Common myeloid progenitor, CD34-positive (primary cell): ENCODE data around the gene UBE2H.

ENCODE experiments used
- CTCF ChIA-PET: fragments of 350-600 bp; sonication (Branson Sonifier 250); formaldehyde crosslinking; loops from one replicate; lab custom pipeline; 2021; ENCODE audit warnings: antibody characterized with exemption; lab: Charles Lee
- POLR2A ChIA-PET: fragments of 350-600 bp; sonication (Branson Sonifier 250); formaldehyde crosslinking; loops from one replicate; lab custom pipeline; 2021; ENCODE audit warnings: antibody characterized with exemption; lab: Charles Lee
- DNase-seq, 3 donors: peaks; one replicate each; pipeline versions ENCODE4 v3.0.0 to v3.0.0-alpha.2; 2013
- H3K27ac ChIP-seq, 2 experiments: 1 replicate in 1 of 2; 2 replicates in 1 of 2; pipeline ENCODE4 v1.7.0; 2013; ENCODE audit warnings: inconsistent platforms in 2 of 2, low read length in 2 of 2, mild to moderate bottlenecking in 2 of 2, low read depth in 1 of 2, moderate library complexity in 1 of 2; ENCODE audit not compliant: severe bottlenecking in 2 of 2, insufficient read depth in 1 of 2, poor library complexity in 1 of 2
- H3K27me3 ChIP-seq, 5 experiments: replicated peaks in 2 of 5; 1 replicate in 3 of 5; 2 replicates in 2 of 5; pipeline versions ENCODE4 v1.6.1 to v1.7.0; 2013; ENCODE audit warnings: low read length in 4 of 5, mild to moderate bottlenecking in 2 of 5, moderate library complexity in 2 of 5, inconsistent platforms in 1 of 5; ENCODE audit not compliant: insufficient read depth in 5 of 5, control insufficient read depth in 4 of 5
- H3K36me3 ChIP-seq, 4 experiments: 1 replicate in 2 of 4; 2 replicates in 2 of 4; pipeline versions ENCODE4 v1.6.1 to v1.7.0; 2013; ENCODE audit warnings: low read length in 3 of 4, control low read depth in 1 of 4, mild to moderate bottlenecking in 1 of 4; ENCODE audit not compliant: control insufficient read depth in 4 of 4, insufficient read depth in 4 of 4
- H3K4me1 ChIP-seq, 4 experiments: 1 replicate in 3 of 4; 2 replicates in 1 of 4; pipeline versions ENCODE4 v1.6.1 to v1.7.1; 2013; ENCODE audit warnings: low read length in 3 of 4, mild to moderate bottlenecking in 3 of 4, control low read depth in 1 of 4, inconsistent platforms in 1 of 4, moderate library complexity in 1 of 4; ENCODE audit not compliant: control insufficient read depth in 4 of 4, insufficient read depth in 4 of 4; ENCODE audit errors: control extremely low read depth in 1 of 4
- H3K4me3 ChIP-seq, 7 experiments: 1 replicate in 4 of 7; 2 replicates in 3 of 7; pipeline versions ENCODE4 v1.5.1 to v1.7.0; 2013; ENCODE audit warnings: mild to moderate bottlenecking in 7 of 7, low read length in 6 of 7, moderate library complexity in 6 of 7, inconsistent platforms in 2 of 7, low read depth in 2 of 7, control low read depth in 1 of 7; ENCODE audit not compliant: insufficient read depth in 4 of 7, control insufficient read depth in 1 of 7; ENCODE audit errors: extremely low read depth in 1 of 7
- H3K9me3 ChIP-seq, 5 experiments: 1 replicate in 4 of 5; 2 replicates in 1 of 5; pipeline versions ENCODE4 v1.6.1 to v1.7.1; 2013; ENCODE audit warnings: low read length in 4 of 5, mild to moderate bottlenecking in 2 of 5, inconsistent platforms in 1 of 5, low read depth in 1 of 5, moderate library complexity in 1 of 5; ENCODE audit not compliant: control insufficient read depth in 4 of 5, insufficient read depth in 2 of 5; ENCODE audit errors: control extremely low read depth in 1 of 5
- WGBS: methylation state at CpG from one replicate; pipeline ENCODE4 v1.1.5; 2013; ENCODE audit not compliant: insufficient coverage; 5-methylcytosine and 5-hydroxymethylcytosine counted together

Gene UBE2H

DNA sequence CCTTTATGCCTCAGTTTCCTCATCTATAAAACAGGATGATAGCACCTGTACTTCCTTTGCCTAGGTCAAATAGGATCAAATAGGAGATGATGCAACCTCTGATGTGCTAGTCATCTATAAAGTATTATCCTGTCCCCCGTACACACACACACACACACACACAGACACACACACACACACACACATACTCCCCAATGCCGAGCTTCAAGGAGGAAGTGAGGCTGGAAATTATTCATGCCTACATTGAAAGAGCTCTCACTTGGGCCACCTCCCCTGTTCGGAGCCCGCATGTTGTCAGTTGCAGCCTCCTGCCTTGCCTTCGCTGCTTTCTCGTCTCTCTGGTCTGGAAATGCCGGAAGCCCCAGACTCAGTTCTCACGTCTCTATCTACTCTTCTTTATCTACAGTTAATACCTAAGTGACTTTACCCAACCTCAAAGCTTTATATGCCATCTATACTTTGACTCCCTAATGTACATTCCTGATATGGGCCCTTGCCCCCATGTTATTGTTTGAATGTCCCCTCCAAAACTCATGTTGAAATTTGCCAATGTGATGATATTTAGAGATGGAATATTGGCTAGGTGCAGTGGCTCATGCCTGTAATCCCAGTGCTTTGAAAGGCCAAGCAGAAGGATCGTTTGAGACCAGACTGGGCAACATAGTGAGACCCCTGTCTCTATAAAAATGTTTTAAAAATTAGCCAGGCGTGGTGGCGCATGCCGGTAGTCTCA lies 6.9 kb upstream of the UBE2H start:
- H3K27me3 ChIP-seq = no peaks in the 10 kb centered on the region
- 97% methylated on average over 9 of the region's 12 CpGs for WGBS
- POLR2A ChIA-PET = interaction anchor here (0.6 kb wide), 1 partner anchor 21 kb away, joined by 4 read pairs; no protein-coding TSS in a partner anchor
- peak in 2 of 3 donors; percentile 64 to 73 for DNase-seq
- no peaks in the 10 kb centered on the region for H3K9me3 ChIP-seq
- H3K27ac ChIP-seq = peak overlapping the region in 1 of 2 experiments; percentile 83
- CTCF ChIA-PET = interaction anchor here (0.6 to 1.7 kb wide), 8 partner anchors 17 to 442 kb away, joined by 3 to 5 read pairs (median 4); no protein-coding TSS in a partner anchor
- H3K4me3 ChIP-seq = no peak overlapping the region
- no peaks in the 10 kb centered on the region for H3K36me3 ChIP-seq
- H3K4me1 ChIP-seq = peaks cover 2 to 25% (median 17%) of the 10 kb centered on the region in 4 experiments

DNA sequence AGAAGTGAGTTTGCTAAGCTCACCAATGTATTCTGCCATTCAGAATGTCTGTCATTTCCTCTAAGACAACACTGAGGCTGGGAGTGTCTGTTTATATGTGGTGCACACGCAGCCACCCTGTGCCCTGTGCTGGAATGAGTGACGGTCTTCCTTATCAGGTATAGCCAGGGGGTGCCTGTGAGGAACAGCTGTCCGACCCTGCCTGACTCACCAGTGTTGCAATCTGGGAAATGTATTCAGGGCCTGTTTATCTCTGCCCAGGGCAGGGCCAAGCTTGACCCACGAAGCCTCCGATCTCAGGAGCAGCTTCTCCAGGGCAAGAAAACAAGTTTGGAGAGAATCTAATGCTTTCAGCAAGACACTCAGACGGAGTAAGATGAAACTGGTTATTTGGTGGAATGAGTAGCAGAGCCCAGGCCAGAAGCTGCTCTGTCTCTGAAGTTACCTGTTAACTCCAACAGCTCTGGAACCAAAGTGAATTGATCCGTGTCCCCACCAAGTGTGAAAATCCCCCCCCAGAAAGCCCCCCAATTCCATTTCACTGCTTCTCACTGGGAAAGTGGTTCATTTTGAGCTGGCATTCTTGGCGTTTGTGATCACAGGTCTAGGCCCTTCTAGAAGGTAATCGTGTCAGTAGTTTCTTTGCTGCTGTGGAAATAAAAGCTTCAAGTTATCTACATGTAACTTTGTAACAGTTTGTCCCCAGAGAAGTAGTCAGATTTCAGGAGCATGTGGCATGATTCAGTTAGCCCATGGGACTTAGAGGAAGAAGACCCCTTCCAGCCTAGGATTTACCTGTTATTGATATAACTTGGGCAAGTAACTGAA lies 6.1 kb upstream of the UBE2H start:
- Histone ChIP-seq H3K36me3 (no peaks in the 10 kb centered on the region), H3K4me1 (peaks cover 2 to 25% (median 17%) of the 10 kb centered on the region in 4 experiments), H3K4me3 (no peak overlapping the region), H3K27me3 (no peaks in the 10 kb centered on the region), H3K9me3 (no peaks in the 10 kb centered on the region), H3K27ac (peak overlapping the region; percentile 64 to 83)
- WGBS = 32% methylated on average over 7 of the region's 9 CpGs
- ChIA-PET POLR2A (interaction anchor here (0.5 to 0.8 kb wide), 3 partner anchors 11 to 1294 kb away, joined by 3 to 4 read pairs (median 3); no protein-coding TSS in a partner anchor), CTCF (interaction anchor here (0.9 to 2.2 kb wide), 9 partner anchors 11 to 443 kb away, joined by 3 to 14 read pairs (median 4); no protein-coding TSS in a partner anchor)
- DNase-seq = peak; percentile 88 to 97 (median 94)

DNA sequence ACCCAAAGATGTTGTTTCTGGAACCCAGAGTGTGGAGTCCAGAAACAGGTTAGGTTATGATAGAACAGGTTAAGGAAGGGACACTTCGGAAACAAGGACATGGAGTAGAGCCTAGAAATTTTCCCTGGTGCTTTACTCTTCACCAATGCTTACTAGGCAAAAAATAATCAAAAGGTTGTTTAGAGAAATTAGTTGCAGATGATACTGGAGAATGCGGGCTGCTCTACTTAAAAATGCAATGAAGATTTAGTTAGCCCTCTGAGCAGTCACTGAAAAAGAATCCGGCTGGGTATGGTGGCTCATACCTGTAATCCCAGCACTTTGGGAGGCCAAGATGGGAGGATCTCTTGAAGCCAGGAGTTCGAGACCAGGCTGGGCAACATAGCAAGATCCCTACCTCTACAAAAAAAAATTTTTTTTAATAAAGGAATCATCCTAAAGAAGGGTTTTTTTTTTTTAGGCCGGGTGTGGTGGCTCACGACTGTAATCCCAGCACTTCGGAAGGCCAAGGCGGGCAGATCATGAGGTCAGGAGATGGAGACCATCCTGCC lies 3.3 kb upstream of the UBE2H start:
- Histone ChIP-seq H3K36me3 (no peaks in the 10 kb centered on the region), H3K4me1 (peaks cover 2 to 34% (median 26%) of the 10 kb centered on the region in 4 experiments), H3K9me3 (no peaks in the 10 kb centered on the region), H3K4me3 (no peak overlapping the region), H3K27ac (no peak overlapping the region), H3K27me3 (no peaks in the 10 kb centered on the region)
- ChIA-PET POLR2A (no interaction called here), CTCF (no interaction called here)
- WGBS = 93% methylated on average over 5 of the region's 8 CpGs
- DNase-seq = no peak

DNA sequence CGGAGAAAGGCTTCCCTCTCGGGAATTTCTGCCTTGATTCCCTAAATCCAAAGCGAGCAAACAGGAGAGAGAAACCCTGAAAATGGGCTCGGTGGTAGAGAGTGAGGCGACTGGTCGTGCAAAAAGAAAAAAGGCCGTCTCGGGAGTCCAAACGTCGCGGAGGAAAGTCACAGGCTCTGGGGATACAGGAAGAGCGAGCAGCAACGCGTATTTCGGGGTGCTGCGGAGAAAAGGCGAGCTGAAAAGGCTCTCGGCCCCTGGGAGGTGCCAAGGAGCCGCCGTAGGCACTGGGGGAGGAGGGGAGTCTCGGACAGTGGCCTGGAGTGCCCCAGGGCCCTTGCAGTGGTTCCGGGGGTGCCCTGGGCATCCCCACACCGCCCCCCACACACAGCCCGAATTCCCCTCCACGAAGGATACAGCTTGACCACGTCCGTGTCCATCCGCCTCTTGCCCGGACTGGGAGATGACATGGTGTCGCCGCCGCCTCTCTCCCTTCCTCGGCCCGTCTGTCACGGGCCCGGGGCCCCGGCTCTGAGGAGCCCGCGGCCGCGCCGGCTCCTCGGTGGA lies 591 bp downstream of the UBE2H start:
- no peaks in the 10 kb centered on the region for H3K9me3 ChIP-seq
- POLR2A ChIA-PET = no interaction called here
- 0% methylated on average over 38 of the region's 43 CpGs for WGBS
- H3K4me1 ChIP-seq = peaks cover 29 to 54% (median 43%) of the 10 kb centered on the region in 4 experiments
- peaks cover 0 to 3% (median 0%) of the 10 kb centered on the region in 4 experiments for H3K36me3 ChIP-seq
- H3K27me3 ChIP-seq = no peaks in the 10 kb centered on the region
- H3K27ac ChIP-seq = peak overlapping the region; percentile 70 to 91
- peak overlapping the region; percentile 92 to 98 (median 97) for H3K4me3 ChIP-seq
- DNase-seq = peak in 2 of 3 donors; percentile 31 to 41
- CTCF ChIA-PET = interaction anchor here (1.0 to 1.6 kb wide), 3 partner anchors 21 to 93 kb away, joined by 3 to 8 read pairs (median 4); no protein-coding TSS in a partner anchor

DNA sequence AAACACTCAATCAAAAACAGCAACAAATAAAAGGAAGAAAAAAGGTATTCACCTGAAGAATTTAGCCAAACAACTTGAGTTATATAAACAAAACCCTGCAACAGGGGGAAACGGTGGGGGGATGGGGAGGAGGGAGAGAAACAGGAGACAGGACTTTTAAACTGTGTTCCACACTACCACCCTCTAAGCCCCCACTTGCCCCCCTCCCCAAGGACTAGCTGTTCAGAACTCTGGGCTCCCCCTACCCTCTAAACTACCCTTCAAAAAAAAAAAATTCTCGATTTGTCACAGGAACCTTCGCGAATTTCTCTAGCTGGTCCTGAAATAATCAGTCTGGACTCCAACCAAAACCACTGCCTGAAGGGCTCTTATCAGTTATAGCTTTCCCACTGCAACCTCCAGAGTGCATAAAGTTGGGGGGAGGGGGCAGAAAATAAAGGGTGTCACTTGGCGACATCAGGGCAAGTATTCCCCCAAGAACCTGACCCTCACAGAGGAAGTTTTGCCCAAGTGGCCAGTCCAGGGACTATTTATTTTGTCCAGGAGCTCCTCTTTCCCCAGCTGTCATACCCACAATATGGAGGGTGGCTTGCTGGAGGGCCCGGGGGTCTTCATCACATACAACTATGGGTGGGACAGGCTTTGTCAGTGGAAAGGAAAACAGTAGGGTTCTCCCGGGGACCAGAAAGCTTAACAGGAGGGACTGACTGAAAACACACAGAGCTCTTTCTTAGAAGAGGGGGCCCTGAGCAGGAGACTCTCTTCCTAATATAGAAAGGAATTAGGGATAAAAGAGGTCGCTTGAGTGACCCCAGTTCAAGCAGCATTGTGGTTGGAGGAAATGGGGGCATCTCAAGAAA lies 1.3 kb downstream of the UBE2H start:
- CTCF ChIA-PET = interaction anchor here (1.0 to 1.6 kb wide), 4 partner anchors 20 to 92 kb away, joined by 3 to 8 read pairs (median 4); no protein-coding TSS in a partner anchor
- H3K27me3 ChIP-seq = no peaks in the 10 kb centered on the region
- DNase-seq = peak in 1 of 3 donors; percentile 20

DNA sequence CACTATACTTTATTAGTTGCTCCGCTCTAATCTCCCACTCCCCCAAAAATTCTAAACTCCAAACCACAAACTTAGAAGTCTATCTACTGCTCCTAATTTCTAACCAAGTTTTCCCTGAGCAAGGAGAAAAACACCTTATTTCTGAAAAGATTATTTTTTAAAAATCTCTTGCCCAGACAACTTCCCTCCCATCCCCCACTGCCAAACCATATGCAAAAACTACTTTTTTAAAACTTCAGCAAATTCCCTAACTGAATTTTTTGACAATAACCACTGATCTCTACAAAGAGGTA lies 1.9 kb downstream of the UBE2H start:
- no peaks in the 10 kb centered on the region for H3K9me3 ChIP-seq
- ChIA-PET CTCF (interaction anchor here (1.2 to 1.6 kb wide), 2 partner anchors 26 to 58 kb away, joined by 3 to 8 read pairs; no protein-coding TSS in a partner anchor), POLR2A (interaction anchor here (0.9 kb wide), 1 partner anchor 58 kb away, joined by 4 read pairs; no protein-coding TSS in a partner anchor)
- H3K4me1 ChIP-seq = peaks cover 29 to 60% (median 47%) of the 10 kb centered on the region in 4 experiments
- peaks cover 0 to 3% (median 0%) of the 10 kb centered on the region in 4 experiments for H3K36me3 ChIP-seq
- peak overlapping the region; percentile 64 to 91 for H3K27ac ChIP-seq
- DNase-seq = no peak
- peak overlapping the region in 6 of 7 experiments; percentile 92 to 97 (median 97) for H3K4me3 ChIP-seq
- no peaks in the 10 kb centered on the region for H3K27me3 ChIP-seq
- 80% methylated on average over 1 of the region's 1 CpG for WGBS

More for the DNA sequence above, 1.3 kb downstream of the UBE2H start:
- H3K27ac ChIP-seq = peak overlapping the region; percentile 70 to 91
- WGBS = 0% methylated on average over 4 of the region's 8 CpGs
- H3K4me3 ChIP-seq = peak overlapping the region; percentile 92 to 98 (median 97)
- no peaks in the 10 kb centered on the region for H3K9me3 ChIP-seq
- H3K36me3 ChIP-seq = peaks cover 0 to 3% (median 0%) of the 10 kb centered on the region in 4 experiments
- H3K4me1 ChIP-seq = peaks cover 29 to 60% (median 47%) of the 10 kb centered on the region in 4 experiments
- POLR2A ChIA-PET = interaction anchor here (0.9 kb wide), 1 partner anchor 58 kb away, joined by 4 read pairs; no protein-coding TSS in a partner anchor
